Measurements from ENCODE around the gene INTS15.

INTS15 gene

DNA sequence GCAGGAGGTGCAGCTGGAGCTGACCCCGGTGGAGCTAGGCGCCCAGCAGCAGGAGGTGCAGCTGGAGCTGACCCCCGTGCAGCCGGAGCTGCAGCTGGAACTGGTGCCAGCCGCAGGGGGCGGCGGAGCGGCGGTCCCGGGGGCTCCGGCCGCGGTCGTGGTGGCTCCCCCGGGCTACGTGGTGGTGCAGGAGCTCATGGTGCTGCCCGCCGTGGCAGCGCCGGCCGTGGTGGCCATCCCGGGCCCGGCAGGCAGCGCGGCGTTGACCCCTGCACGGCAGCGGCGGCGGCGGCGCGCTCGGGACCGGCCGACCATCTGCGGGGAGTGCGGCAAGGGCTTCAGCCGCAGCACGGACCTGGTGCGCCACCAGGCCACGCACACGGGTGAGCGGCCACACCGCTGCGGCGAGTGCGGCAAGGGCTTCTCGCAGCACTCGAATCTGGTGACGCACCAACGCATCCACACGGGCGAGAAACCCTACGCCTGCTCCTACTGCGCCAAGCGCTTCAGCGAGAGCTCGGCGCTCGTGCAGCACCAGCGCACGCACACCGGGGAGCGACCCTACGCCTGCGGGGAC, 32.4 kb downstream of the INTS15 start:
- no peak for DNase-seq (ENCODE audit: low spot score)
- in situ Hi-C loops (cut with MboI; ENCODE audit: low pct_unique_long_range_greater_than_20kb, low sequenced_read_pairs, unreplicated experiment): no loop called here
- TF ChIP-seq, protein P1, sequence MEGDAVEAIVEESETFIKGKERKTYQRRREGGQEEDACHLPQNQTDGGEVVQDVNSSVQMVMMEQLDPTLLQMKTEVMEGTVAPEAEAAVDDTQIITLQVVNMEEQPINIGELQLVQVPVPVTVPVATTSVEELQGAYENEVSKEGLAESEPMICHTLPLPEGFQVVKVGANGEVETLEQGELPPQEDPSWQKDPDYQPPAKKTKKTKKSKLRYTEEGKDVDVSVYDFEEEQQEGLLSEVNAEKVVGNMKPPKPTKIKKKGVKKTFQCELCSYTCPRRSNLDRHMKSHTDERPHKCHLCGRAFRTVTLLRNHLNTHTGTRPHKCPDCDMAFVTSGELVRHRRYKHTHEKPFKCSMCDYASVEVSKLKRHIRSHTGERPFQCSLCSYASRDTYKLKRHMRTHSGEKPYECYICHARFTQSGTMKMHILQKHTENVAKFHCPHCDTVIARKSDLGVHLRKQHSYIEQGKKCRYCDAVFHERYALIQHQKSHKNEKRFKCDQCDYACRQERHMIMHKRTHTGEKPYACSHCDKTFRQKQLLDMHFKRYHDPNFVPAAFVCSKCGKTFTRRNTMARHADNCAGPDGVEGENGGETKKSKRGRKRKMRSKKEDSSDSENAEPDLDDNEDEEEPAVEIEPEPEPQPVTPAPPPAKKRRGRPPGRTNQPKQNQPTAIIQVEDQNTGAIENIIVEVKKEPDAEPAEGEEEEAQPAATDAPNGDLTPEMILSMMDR (IDR thresholded peaks at IDR 0.05; ENCODE audit: extremely low read depth, insufficient read depth, missing control alignments): no peak

- TF ChIP-seq, protein P1 (IDR thresholded peaks at IDR 0.05; ENCODE audit: extremely low read depth, insufficient read depth, missing control alignments): no peak
- DNase-seq (ENCODE audit: low spot score): no peak
- in situ Hi-C loops (cut with MboI; ENCODE audit: low pct_unique_long_range_greater_than_20kb, low sequenced_read_pairs, unreplicated experiment): no loop called here
Observed at GRCh38 chr7:6623589-6624245, 33.9 kb downstream of the INTS15 start.

GRCh38 chr7:6624246-6624611, 34.4 kb downstream of the INTS15 start:
- TF ChIP-seq, protein P1 (IDR thresholded peaks at IDR 0.05; ENCODE audit: extremely low read depth, insufficient read depth, missing control alignments): no peak
- no peak for DNase-seq (ENCODE audit: low spot score)
- in situ Hi-C loops (cut with MboI; ENCODE audit: low pct_unique_long_range_greater_than_20kb, low sequenced_read_pairs, unreplicated experiment): no loop called here

DNA sequence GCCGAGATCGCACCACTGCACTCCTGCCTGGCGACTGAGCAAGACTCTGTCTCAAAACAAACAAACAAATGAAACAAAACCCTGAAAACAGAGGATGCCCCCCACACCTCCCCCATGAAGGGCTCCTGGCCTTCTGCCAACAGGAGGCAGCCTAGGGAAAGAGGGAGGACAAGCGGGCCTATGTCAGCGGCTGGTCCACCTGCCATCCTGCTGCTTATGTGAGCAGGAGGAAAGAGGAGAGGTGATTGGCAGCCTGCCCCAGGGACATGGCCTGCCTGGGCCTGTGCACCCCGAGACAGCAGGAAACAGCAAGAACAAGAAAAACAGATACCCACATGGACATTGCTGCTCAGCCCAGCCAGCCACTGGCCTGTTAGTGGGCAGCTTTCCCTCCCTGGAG, 38.2 kb downstream of the INTS15 start:
- DNase-seq (ENCODE audit: low spot score): no peak
- TF ChIP-seq, protein P1 (IDR thresholded peaks at IDR 0.05; ENCODE audit: extremely low read depth, insufficient read depth, missing control alignments): no peak
- in situ Hi-C loops (cut with MboI; ENCODE audit: low pct_unique_long_range_greater_than_20kb, low sequenced_read_pairs, unreplicated experiment): no loop called here

GRCh38 chr7:6630007-6630849, 40.4 kb downstream of the INTS15 start:
- TF ChIP-seq, protein P1 (IDR thresholded peaks at IDR 0.05; ENCODE audit: extremely low read depth, insufficient read depth, missing control alignments): no peak
- in situ Hi-C loops (cut with MboI; ENCODE audit: low pct_unique_long_range_greater_than_20kb, low sequenced_read_pairs, unreplicated experiment): no loop called here
- DNase-seq (ENCODE audit: low spot score): no peak

GRCh38 chr7:6631605-6632004, 41.8 kb downstream of the INTS15 start:
- no peak for DNase-seq (ENCODE audit: low spot score)
- TF ChIP-seq, protein P1 (IDR thresholded peaks at IDR 0.05; ENCODE audit: extremely low read depth, insufficient read depth, missing control alignments): no peak
- in situ Hi-C loops (cut with MboI; ENCODE audit: low pct_unique_long_range_greater_than_20kb, low sequenced_read_pairs, unreplicated experiment): no loop called here
